ENCODE data around the gene PTPN6. TPM values are rescaled to one million over a fixed set of nuclear protein-coding genes. Genes with fewer than 3 reads are reported as not detected.

Gene PTPN6
- total and polyA plus RNA-seq, 2 of the 13 experiments (the other 11 are each of a cell fraction or from before 2014, with no cell fraction given), result 10.5 to 10.6 TPM

DNA sequence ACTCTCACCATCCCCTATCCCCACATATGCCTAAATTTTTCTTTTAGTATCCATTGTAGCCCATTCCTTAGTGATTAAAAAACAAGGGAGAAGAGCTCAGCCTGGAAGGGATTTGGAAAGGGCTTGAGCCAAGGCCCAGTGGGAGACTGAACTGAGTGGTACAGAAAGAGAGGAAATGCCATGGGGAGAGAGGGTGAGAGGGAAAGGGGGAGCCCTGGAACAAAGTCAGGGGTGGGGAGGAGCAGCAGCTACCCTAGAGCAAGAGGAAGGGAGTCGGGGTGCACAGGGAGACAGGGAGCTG, 26.0 kb upstream of the PTPN6 start (continued):
- TF ChIP-seq MBD4 (IDR thresholded peaks at IDR 0.05; ENCODE audit: borderline replicate concordance, low read length) (no peak), ZSCAN21 (CRISPR knock-in tag; IDR thresholded peaks at IDR 0.05; ENCODE audit: borderline replicate concordance) (no peak), NKX3-1 (CRISPR knock-in tag; IDR thresholded peaks at IDR 0.05) (no peak), XBP1 (CRISPR knock-in tag; IDR thresholded peaks at IDR 0.05) (no peak)
- TF ChIP-seq, protein P1, sequence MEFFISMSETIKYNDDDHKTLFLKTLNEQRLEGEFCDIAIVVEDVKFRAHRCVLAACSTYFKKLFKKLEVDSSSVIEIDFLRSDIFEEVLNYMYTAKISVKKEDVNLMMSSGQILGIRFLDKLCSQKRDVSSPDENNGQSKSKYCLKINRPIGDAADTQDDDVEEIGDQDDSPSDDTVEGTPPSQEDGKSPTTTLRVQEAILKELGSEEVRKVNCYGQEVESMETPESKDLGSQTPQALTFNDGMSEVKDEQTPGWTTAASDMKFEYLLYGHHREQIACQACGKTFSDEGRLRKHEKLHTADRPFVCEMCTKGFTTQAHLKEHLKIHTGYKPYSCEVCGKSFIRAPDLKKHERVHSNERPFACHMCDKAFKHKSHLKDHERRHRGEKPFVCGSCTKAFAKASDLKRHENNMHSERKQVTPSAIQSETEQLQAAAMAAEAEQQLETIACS (CRISPR knock-in tag; IDR thresholded peaks at IDR 0.05), result no peak
- TF ChIP-seq, protein P2, sequence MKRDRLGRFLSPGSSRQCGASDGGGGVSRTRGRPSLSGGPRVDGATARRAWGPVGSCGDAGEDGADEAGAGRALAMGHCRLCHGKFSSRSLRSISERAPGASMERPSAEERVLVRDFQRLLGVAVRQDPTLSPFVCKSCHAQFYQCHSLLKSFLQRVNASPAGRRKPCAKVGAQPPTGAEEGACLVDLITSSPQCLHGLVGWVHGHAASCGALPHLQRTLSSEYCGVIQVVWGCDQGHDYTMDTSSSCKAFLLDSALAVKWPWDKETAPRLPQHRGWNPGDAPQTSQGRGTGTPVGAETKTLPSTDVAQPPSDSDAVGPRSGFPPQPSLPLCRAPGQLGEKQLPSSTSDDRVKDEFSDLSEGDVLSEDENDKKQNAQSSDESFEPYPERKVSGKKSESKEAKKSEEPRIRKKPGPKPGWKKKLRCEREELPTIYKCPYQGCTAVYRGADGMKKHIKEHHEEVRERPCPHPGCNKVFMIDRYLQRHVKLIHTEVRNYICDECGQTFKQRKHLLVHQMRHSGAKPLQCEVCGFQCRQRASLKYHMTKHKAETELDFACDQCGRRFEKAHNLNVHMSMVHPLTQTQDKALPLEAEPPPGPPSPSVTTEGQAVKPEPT (CRISPR knock-in tag; IDR thresholded peaks at IDR 0.05; ENCODE audit: low read depth), result no peak

DNA sequence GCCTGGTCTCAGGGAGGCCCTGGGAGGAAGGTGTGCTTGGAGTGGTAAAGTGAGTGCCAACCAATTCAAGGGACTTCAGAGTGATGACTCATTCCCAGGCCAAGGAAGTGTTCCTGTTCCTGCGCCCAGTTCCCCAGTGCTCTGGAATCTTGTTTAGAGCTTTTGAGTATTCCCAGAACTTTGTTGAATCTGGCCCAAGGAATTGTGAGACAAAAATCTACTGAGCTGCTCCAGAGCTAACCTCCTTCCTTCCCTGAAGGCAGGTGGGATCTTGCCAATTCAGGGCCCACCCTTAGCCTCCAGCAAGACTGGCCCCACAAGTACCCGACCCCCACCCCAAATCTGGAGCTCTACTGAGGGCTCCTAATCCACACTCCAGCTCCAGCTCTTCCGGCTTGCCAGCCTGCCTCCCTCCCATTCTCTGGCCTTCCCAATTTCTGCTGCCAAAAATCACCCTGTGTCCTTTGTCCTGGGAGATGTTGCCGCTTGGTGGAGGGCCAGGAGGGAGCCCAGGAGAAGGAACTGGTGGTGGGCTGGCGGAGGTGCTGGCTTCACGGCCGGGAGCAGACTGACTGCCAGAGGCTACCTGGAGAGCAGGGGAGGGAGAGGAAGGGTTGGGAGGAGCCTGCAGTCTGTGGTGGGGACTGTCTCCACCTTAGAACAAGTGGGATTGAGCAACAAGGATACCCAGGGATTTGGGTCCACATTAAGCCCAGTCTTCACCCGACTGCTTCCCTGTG, 25.4 kb upstream of the PTPN6 start:
- H3K36me3 ChIP-seq (replicated peaks in 1 of 2; ENCODE audit: control insufficient read depth in 1 of 2, insufficient read depth in 2 of 2, low read length in 2 of 2), result peaks cover 0 to 12% of the 10 kb centered on the region in 2 experiments; a peak in 3 of 5 replicates
- in situ Hi-C loops (cut with HindIII; ENCODE audit: extremely low pct_ligation_motif_present, low pct_unique_long_range_greater_than_20kb), result no loop called here
- no peaks in the 10 kb centered on the region; a peak in 1 of 5 replicates for H3K27me3 ChIP-seq (ENCODE audit: control insufficient read depth in 1 of 2, insufficient read depth in 2 of 2, low read length in 2 of 2)
- H3K4me3 ChIP-seq (replicated peaks in 1 of 3; ENCODE audit: insufficient read depth in 1 of 3, low read depth in 2 of 3, low read length in 3 of 3), result peak overlapping the region in 2 of 3 experiments; percentile 17 to 64; a peak in 3 of 6 replicates
- peaks cover 51% of the 10 kb centered on the region for H3K4me1 ChIP-seq (ENCODE audit: insufficient read depth, low read length)
- H4K20me1 ChIP-seq (ENCODE audit: insufficient read depth, low read length), result no peaks in the 10 kb centered on the region
- H3K79me2 ChIP-seq (ENCODE audit: insufficient read depth, low read length), result peaks cover 20% of the 10 kb centered on the region
- DNase-seq (ENCODE audit: low spot score) (no peak), FAIRE-seq (peak; percentile 43), ATAC-seq (peak; percentile 26)
- no peak overlapping the region for H3K27ac ChIP-seq (ENCODE audit: extremely low read length, insufficient read depth, low read length)
- H2AFZ ChIP-seq (ENCODE audit: low read length), result no peak overlapping the region
- CTCF ChIA-PET (ENCODE audit: low intra/inter-chr PET ratio, low total read pairs), result no interaction called here
- 32% methylated on average over 7 of the region's 8 CpGs for WGBS (ENCODE audit: low lambda C conversion rate)
- no TSS peak for BruUV-seq (replicated peaks)
- H3K4me2 ChIP-seq (ENCODE audit: low read depth, low read length), result peak overlapping the region; percentile 80
- 0 out of 2 replicates have a peak overlapping the region, but pooled peaks have one; percentile 13 for H3K9ac ChIP-seq (ENCODE audit: insufficient read depth, low read depth, low read length)
- no peaks in the 10 kb centered on the region for H3K9me3 ChIP-seq (ENCODE audit: low read length)
- POLR2A ChIA-PET, result interaction anchor here (1.0 to 3.8 kb wide), 15 partner anchors 9 to 183 kb away, joined by 3 to 55 read pairs (median 8); partner anchors contain the start of genes C12orf57, LPCAT3, RNU7-1 and SPSB2
- intact Hi-C loops (cut with micrococcal nuclease; ENCODE audit: unreplicated experiment), result loop anchor here (2.0 to 5.0 kb wide), 2 partner anchors 13 to 187 kb away; no protein-coding TSS in a partner anchor
- no peak for TF ChIP-seq AHR (CRISPR knock-in tag; IDR thresholded peaks at IDR 0.05)
- TF ChIP-seq, protein P3, sequence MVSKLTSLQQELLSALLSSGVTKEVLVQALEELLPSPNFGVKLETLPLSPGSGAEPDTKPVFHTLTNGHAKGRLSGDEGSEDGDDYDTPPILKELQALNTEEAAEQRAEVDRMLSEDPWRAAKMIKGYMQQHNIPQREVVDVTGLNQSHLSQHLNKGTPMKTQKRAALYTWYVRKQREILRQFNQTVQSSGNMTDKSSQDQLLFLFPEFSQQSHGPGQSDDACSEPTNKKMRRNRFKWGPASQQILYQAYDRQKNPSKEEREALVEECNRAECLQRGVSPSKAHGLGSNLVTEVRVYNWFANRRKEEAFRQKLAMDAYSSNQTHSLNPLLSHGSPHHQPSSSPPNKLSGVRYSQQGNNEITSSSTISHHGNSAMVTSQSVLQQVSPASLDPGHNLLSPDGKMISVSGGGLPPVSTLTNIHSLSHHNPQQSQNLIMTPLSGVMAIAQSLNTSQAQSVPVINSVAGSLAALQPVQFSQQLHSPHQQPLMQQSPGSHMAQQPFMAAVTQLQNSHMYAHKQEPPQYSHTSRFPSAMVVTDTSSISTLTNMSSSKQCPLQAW (CRISPR knock-in tag; IDR thresholded peaks at IDR 0.05), result peak; percentile 53; the same call in 1 of the 2 replicates
- no peak for TF ChIP-seq PTBP1 (IDR thresholded peaks at IDR 0.05; ENCODE audit: low read depth, low read length, poor library complexity, severe bottlenecking)
- TF ChIP-seq ZNF101 (CRISPR knock-in tag; IDR thresholded peaks at IDR 0.05; ENCODE audit: borderline replicate concordance, low read depth), result no peak
- TF ChIP-seq ZNF781 (CRISPR knock-in tag; IDR thresholded peaks at IDR 0.05; ENCODE audit: borderline replicate concordance, not compliant biosample characterization), result no peak
- no peak for TF ChIP-seq SMARCE1 (IDR thresholded peaks at IDR 0.05; ENCODE audit: borderline replicate concordance)
- TF ChIP-seq PPARG (CRISPR knock-in tag; conservative IDR thresholded peaks at IDR 0.05), result no peak
- TF ChIP-seq EHMT2 (IDR thresholded peaks at IDR 0.05; ENCODE audit: borderline replicate concordance, low read depth, low read length), result no peak
- TF ChIP-seq CENPX (CRISPR knock-in tag; IDR thresholded peaks at IDR 0.05), result no peak
- TF ChIP-seq MEIS2 (CRISPR knock-in tag; IDR thresholded peaks at IDR 0.05), result no peak
- TF ChIP-seq ZNF207 (IDR thresholded peaks at IDR 0.05; ENCODE audit: borderline replicate concordance), result no peak
- no peak for TF ChIP-seq HNRNPLL (IDR thresholded peaks at IDR 0.05; ENCODE audit: low read depth, low read length, poor library complexity, severe bottlenecking)
- no peak for TF ChIP-seq ELF1 (CRISPR knock-in tag; IDR thresholded peaks at IDR 0.05)
